Posterior vena cava (tissue), 2 donors: ENCODE results near the gene PIK3CG. TPM values are rescaled to one million over a fixed set of nuclear protein-coding genes. Genes with fewer than 3 reads are reported as not detected.
"Not testable (repeated sequence)": the region's sequence is repeated elsewhere in the genome, so short reads cannot be mapped to it uniquely, and the experiment has no call there.

ENCODE experiments used
- DNase-seq: peaks from one replicate; pipeline ENCODE4 v3.0.0-alpha.2; 2020; ENCODE audit warnings: low spot score
- intact Hi-C, 2 donors: fragments of 100-400 bp; cut with DNase I; formaldehyde crosslinking; loops; one replicate each; pipeline versions ENCODE4 v1.14.1 to v1.14.2; 2022 to 2023
- total RNA-seq, 2 donors: library from RNA; stranded (reverse); fragmentation: NEBNext Ultra II Directional; extraction: Animal tissue kit (Norgen Biotek cat#: 25700); gene quantifications; one replicate each; pipeline ENCODE4 v1.2.1, GENCODE V29; 2021
- donor health status: DM: yes; HTN: yes; CAD: no.
- donor health status: DM: yes; HTN: yes; CAD: no.

PIK3CG gene
- total RNA-seq, 2 donors from 2014 or later: 4.7 to 7.0 TPM

DNA sequence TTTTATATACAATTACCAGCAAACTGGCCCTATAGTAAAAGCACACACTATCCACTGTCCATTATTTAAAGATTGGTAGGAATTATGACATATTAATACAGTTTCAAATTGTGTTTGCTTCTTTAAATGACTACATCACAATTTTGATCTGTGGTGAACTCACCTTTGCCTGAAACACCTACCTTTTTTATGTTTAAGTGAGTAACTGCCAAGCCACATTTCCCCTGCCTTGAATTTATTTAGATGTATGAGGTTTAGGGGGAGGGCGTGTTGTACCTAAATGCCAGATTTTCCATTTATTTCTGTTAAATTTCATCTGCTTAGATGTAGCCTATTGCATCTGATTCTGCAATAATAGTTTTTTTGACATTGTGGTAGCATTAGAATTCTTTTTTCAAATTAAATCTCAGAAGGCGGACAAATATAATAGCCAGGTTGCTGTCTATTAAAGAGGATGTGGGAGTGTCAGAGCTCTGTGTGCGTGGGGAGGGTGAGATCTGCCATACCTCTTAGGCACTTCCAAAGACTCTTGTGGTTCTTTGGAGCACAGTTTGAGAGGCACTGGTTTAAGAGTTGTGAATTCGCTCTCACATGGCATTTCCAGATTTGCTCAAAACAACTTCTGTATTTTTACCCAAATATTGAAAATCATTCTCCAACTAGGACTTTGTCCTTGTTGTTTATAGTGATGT is 13.8 kb downstream of the PIK3CG start:
- no peak for DNase-seq
- intact Hi-C loops: no loop called here

DNA sequence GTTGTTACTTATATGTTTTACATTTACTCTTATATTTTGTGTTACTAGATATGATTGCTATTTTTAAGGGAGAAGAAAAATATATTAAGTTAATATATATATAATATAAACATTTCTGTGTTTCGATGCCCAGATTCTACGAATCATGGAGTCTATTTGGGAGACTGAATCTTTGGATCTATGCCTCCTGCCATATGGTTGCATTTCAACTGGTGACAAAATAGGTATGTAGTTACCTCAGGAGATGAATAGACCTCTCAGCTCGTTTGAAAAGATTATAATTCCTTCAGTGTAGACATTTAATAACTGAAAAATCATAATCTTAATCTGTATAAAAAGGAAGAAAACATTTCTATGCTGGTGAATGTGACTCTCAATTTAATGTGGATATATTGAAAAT is 16.9 kb downstream of the PIK3CG start:
- DNase-seq: no peak
- intact Hi-C loops: no loop called here

DNA sequence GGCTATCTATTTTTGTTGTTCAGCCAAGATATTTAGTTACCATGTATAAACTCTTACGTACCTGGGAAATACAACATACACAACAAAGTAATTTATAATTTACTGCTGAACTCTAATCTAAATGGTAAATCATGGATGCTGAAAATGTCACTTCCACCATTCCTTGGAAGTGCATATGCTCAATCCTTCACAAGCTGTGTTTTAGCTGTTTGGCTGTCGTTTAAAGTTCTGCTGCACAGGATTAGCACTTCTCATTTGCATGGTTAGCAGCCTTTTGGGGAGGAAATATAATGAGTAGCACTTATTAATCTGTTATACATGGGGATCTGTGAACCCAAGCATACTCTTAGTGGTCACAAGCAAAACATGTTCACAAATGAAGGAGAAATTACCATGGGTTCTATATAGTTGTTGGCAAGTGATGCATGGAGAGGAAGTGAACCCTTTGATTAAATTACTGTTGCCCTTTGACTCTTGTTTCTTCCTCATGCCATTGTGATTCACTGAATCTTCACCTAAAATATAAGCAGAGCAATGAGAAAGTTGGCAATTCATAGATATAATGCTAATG is 18.5 kb downstream of the PIK3CG start:
- no peak for DNase-seq
- intact Hi-C loops: no loop called here

DNA sequence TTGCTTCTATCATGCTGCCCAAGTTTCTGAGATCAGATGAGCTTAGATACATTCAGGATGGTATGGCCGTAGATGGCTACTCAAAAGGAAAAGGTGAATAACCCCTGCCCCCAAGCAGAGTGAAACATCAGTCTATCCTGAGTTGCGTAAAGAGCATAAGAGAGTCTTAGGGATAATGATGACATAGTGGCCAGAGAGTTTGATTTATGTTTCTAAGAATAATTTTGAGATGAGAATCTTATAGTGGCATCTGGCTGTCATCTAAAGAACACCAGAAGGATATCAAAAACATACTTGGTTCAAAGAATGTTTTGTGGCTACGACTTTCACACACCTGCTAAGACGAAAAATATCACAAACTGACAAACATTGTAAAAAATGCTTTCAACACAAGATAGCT is 20.6 kb downstream of the PIK3CG start:
- intact Hi-C loops: no loop called here
- DNase-seq: no peak

DNA sequence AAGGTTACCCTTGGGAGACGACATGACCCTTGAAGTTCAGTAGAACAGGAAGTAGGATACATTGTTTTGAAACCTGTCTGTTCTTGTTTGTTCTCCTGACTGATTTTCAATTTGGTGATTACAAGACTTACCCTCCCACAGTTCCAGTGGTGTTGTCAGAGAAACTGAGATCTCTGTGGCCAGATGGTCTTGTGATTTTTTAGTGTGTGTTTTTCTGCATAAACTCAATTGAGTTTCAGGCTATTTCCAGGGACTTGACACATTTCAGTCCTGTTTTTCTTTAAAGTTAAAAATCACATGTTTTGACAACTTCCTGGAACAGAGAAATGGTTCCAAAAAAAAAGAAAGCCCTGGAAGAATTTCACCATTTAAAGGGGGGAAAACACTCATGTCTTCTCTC is 22.3 kb downstream of the PIK3CG start:
- intact Hi-C loops: no loop called here
- no peak for DNase-seq

DNA sequence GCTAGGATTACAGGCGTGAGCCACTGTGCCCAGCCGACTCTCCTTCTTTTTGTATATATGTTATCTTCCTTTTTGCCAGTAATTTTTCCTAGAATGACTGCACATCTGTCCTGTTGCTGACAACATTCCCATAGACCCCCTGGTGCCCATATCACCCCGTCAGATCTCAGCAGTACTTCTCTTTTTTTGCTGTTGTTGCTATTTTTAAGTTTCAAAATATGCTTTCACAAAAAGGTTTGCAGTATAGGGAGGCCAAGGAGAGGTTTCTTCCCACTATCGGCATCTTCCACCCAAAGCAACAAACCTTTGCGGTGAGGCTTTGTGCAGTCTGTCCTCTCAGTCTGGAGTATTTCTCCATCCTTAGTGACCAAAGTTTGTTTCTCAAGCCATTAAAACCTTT is 23.1 kb downstream of the PIK3CG start:
- no peak for DNase-seq
- intact Hi-C loops: no loop called here

DNA sequence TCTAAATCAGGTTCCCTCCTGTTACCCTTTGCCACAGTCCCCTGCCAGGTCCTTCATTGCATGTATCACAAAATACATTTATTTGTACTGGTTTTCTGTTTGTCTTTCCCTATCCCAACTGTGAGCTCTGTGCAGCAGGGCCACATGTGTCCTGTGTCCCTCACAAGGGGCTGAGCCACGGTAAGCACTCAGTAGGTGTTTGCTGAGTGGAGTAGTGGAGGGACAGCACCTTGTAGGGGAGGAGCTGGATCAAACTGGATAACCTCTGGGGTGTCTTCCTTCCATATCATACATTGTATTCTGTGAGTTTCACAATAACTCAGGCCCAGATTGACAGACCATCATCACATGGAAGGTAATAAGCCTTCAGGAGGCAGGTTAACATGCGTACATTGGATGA is 25.9 kb downstream of the PIK3CG start:
- intact Hi-C loops: no loop called here
- no peak for DNase-seq

DNA sequence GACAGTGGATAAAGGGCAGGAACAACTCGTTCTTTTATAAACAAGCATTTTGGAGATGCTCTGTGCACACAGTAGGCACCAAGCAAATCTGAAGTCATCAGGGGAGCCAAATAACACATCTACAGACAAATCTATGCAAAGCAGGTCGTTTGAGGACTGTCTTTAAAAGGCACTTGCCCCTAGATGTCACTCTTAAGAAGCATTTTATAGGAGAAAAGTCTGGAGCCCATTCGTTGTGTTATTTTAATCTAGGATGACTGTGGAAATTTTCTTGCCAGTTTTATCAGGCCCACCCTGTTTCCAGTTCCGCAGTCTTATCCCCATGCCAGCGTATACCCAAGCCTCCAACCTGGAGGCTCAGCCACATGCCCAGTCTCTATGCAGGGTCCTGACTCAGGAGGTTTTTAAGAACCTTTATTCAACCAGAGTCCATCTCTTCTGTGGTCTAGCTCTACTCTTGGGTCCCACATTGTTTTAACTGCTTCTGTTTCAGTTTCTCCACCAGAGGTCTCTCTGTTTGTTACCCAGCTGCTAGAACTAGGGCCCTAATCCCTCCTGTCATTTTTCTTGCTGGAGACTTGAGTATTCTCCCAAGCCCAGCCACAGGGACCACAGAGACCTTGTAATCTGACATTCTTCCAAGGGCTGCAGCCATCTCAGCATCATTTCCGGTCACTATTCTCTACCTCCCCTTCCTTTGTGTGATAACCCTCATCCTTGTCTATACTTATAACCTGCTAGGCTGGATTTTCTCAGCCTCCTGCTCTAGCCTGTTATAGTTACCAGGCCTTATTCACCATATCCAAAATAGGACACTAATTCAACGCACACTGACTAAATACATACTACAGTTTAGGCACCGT is 26.7 kb downstream of the PIK3CG start:
- intact Hi-C loops: no loop called here
- DNase-seq: no peak

DNA sequence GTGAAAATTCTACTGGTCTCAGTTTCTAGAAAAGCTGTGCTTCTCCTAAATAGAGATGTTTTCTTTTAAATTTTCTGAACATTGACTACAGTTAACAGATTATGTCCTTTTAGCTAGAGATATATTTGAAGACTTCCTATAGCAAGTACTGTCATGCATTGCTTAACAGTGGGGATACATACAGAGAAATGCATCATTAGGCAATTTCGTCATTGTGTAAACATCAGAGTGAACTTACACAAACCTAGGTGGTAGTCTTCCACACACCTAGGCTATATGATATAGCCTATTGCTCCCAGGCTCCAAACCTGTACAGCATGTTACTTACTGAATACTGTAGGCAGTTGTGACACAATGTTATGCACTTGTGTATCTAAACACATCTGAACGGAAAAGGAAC is 28.5 kb downstream of the PIK3CG start:
- DNase-seq: no peak
- intact Hi-C loops: no loop called here

DNA sequence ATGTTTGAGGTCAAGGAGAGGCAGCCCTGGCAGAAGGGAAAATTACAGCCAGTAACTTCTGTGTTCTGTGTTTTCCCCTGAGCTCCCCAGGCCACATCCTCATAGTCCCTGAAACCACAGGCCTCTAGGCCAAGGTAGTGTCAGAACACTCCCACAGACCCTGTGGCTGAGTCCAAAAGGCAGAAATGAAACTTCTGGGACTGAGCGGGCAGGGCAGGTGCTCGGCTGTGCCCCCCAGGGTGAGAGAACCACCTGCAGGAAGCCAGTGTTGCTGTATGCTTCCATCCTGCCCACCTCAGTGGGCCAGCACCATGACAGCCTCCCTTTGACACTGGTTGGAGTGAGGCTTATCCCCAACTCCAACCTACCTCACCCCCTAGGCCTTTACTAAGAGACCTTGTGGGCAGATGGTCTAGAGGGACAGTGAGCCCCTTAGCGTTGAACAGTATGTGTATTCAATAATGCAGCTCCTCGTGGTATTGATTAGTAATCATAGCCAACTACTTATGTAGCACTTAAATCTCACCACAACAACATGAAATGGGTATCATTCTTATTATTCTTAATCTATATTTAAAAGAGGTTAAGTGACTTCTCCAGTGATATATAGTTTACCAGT is 30.3 kb downstream of the PIK3CG start:
- DNase-seq: no peak

DNA sequence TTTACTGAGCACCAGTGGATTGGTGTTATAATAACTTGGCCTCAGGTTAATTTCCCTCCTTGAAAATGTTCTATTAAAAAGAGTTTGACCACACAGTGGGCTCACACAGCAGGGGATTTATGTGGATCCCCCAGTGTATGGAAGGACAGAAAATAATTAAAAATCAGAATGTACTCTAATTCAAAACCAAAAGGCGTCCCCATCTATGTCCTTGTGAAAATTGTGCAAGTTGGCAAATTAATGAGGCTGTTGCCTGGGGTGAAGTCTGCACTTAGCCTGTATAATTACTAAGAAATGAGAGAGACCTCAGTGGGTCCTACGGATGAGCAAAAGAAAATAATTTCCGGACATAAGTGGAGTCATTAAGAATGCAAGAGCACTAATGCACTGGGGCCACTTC is 31.1 kb downstream of the PIK3CG start:
- intact Hi-C loops: no loop called here

More for the DNA sequence above, 30.3 kb downstream of the PIK3CG start:
- intact Hi-C loops: no loop called here

DNA sequence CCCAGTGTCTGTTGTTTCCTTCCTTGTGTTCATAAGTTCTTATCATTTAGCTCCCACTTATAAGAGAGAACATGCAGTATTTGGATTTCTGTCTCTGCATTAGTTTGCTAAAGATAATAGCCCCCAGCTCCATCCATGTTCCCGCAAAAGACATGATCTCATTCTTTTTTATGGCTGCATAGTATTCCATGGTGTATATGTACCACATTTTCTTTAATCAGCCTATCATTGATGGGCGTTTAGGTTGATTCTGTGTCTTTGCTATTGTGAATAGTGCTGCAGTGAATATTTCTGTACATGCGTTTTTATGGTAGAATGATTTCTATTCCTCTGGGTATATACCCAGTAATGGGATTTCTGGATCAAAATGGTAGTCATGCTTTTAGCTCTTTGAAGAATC is 32.5 kb downstream of the PIK3CG start:
- DNase-seq, intact Hi-C loops: not testable (repeated sequence)

More for the DNA sequence above, 31.1 kb downstream of the PIK3CG start:
- no peak for DNase-seq

DNA sequence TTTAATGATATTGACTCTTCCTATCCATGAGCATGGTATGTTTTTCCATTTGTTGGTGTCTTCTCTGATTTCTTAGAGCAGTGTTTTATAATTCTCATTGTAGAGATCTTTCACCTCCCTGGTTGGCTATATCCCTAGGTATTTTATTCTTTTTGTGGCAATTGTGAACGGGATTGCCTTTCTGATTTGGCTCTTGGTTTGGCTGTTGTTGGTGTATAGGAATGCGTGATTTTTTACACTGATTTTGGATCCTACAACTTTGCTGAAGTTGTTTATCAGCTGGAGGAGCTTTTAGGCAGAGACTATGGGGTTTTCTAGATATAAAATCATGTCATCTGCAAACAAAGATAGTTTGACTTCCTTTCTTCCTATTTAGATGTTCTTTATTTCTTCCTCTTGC is 33.9 kb downstream of the PIK3CG start:
- intact Hi-C loops, DNase-seq: not testable (repeated sequence)

DNA sequence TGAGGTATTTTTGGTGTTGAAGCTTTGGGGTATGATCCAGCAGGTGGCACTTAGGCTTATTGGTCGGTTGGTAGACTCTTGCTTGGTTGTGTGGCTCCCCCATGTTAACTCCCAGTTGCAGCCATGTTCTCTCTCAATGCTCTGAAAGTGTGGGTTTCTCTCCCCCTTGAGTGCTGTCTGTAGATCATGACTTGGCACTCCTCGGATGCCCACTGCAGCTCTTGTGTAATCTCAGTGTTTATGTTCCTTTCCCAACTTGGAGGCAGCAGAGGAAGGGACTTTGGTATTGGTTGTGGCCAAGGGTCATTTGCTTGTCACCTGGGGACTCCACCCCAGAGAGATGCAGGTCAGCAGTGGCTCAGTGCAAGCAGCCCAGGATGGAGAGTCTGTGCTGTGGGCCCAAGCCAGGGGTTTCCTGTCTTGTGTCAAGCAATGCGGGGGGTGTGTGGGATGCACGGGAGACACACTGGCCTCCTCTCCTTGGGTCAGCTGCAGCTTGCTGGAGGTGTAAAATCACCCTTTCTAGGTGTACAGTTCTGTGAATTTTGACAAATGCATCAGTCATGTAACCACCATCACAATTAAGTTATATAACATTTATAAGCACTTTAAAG is 36.9 kb downstream of the PIK3CG start:
- DNase-seq: no peak
- intact Hi-C loops: no loop called here

DNA sequence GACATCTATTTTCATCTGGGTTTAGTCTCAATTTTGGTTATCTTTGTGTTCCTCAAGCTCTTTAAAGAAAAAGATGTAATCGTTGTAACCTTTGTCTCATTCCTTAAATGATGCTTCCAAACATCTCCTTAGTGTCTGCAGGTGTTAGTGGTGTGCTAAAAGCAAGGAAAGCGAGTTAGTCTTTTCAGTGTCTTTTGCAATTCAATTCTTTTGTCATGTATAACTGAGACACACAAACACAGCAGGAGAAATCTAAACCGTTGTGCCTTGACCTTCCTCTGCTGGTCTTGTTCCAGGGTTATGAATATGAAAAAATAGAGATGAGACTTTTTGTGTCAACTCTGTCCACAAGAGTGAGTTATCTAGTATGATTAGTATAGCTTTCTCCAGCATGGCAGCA is 40.7 kb downstream of the PIK3CG start:
- intact Hi-C loops: no loop called here
- no peak for DNase-seq

DNA sequence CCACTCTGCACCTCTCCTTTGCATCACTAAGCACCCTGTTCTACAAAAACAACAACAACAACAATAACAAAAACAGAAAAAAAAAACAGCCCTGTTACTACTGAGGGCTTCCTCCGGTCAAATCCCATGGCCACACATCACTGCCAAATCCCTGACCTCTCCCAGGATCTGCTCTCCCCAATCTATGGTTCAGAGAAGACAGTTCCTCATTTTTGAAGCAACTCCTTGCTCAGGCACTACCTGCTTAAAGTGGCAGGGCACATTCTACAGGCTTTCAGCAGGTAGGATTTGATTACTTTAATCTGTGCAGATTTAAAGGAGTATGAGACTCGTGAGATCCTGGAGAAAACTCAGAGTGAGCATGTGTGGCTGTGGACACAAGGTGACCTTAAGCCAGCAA is 46.9 kb downstream of the PIK3CG start:
- DNase-seq: no peak
- intact Hi-C loops: no loop called here

DNA sequence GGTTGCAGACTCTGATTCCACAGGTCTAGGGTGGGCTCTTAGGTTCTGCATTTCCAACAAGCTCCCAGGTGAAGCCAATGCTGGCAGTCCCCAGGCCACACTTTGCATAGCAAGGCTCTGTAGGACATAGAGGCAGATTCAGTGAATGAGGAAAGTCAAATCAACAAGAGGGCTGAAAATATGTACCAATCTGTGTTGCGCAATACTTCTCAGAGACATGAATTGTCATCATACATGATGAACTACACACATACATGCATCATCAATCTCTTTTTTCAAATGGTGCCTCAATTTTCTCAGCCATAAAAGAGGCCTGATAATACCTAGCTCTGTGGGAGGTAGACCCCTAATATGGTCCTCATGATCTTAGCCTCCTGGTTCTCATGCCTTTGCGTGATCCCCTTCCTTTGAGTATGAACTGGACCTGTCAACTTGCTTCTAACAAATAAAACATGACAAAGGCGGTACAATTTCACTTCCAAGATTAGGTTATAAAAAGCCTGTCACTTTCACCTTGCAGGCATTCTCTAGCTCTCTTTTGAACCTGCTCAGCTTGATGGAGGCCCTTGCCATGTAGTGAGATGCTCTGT is 49.0 kb downstream of the PIK3CG start:
- intact Hi-C loops: no loop called here
- DNase-seq: no peak

DNA sequence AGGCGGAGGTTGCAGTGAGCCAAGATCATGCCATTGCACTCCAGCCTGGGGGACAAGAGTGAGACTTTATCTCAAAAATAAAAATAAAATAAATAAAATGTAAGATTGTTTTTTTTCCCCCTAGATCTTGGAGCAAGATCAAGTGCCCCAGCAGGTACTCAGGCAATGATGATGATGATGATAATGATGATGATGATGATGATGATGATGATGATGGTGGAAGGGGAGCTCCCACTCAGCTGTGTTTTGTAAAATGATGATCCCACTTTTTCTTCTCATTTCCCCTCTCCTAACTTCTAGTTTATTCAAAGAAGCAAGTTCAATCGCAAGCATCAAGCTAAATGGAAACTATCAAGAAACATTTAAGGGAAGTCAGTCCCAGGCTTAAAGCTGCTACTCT is 50.3 kb downstream of the PIK3CG start:
- no peak for DNase-seq
- intact Hi-C loops: no loop called here

DNA sequence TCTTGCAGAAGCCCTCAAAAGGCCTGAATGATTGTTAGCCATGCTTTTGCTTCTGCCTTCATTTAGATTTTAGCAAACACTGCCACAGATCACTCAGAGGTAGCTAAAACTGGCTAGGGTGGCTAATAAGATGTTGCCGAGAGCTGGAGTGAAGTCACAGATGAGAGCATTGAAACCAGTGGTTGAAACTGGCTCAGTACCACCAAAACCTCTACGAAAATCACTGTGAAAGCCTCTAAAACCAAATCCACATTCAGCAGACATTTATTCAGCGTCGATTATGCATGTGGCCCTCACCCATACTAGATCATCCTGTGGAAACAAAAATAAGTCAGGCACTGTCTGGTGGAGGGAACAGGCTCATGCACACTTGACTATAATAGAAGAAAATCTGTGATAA is 50.8 kb downstream of the PIK3CG start:
- no peak for DNase-seq
- intact Hi-C loops: no loop called here
